Activated CD4-positive, alpha-beta T cell treated with anti-CD3 and anti-CD28 coated beads for 24 hours (primary cell): Measurements from ENCODE around the gene LGALS9.

Experiments
- DNase-seq, 2 donors: peaks; one replicate each; pipeline ENCODE4 v3.0.0-alpha.2; 2020; ENCODE audit warnings: low read depth in 2 of 2

LGALS9 gene

DNA sequence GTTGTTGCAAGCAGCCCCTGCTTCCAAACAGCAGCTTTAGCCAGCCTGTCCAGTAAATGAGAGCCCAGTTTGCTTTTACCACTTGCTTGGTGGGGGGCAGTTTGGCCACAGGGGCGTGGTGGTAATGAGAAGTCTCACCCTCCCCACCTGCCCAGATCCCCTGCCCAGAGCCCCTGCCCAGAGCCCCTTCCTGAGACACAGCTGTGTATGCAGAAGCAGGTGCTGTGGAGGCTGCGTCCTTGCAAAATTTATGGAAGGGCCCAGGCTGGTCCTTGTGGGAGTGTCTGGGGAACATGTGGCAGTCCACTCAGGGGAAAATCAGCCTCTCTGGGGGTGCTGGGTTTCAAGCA is 27.6 kb upstream of the LGALS9 start:
- DNase-seq, result no peak

DNA sequence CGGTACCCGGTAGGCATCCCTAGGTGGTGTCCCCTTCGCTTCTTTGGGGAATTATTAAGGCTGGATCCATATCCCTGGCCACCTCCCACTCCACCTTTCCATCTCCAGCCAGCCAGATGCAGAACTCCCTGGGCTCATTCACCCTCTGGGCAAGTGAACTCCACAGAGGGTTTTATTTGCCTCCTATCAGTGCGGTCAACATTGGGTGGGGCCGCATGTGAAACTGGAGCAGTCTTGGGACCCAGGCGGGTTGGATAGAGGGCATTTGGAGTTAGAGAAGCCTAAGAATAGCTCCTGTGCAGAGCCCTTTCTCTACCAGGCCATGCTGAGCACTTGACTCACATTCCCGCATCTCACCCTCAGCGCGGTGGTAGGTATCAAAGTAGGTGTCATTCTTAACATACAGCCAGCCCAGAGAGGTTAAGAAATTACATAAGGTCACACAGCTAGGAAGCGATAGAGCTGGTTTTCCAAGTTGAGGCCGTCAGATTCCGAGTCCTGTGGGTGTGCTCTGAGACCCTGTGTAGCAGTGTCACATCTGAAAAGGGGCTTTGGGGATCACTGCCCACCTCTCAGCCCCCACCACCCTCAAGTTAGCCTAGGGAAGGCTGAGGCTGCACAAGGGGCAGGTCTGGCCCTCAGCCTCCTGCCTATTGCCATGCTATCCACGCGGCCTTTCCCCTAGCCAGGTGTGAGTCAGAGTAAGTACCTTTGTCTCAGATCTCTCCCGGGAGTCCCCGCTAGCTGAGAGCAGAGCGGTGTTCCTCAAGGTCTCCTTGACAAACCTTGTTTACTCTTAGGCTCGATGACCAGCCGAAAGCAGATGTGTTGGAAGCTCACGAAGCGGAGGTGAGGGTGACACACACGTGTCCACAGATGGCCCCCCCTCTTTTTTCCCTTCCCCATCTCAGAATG is 26.9 kb upstream of the LGALS9 start:
- no peak for DNase-seq

DNA sequence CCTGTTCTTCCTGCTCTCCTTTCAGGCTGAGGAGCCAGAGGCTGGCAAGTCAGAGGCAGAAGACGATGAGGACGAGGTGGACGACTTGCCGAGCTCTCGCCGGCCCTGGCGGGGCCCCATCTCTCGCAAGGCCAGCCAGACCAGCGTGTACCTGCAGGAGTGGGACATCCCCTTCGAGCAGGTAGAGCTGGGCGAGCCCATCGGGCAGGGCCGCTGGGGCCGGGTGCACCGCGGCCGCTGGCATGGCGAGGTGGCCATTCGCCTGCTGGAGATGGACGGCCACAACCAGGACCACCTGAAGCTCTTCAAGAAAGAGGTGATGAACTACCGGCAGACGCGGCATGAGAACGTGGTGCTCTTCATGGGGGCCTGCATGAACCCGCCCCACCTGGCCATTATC is 25.6 kb upstream of the LGALS9 start:
- no peak for DNase-seq

- DNase-seq, result no peak
Measured at GRCh38 chr17:27607521-27608091, 23.4 kb upstream of the LGALS9 start.

- DNase-seq, result no peak
Measured at GRCh38 chr17:27608328-27609230, 22.4 kb upstream of the LGALS9 start.

- no peak for DNase-seq
Measured at GRCh38 chr17:27609611-27610303, 21.2 kb upstream of the LGALS9 start.

DNA sequence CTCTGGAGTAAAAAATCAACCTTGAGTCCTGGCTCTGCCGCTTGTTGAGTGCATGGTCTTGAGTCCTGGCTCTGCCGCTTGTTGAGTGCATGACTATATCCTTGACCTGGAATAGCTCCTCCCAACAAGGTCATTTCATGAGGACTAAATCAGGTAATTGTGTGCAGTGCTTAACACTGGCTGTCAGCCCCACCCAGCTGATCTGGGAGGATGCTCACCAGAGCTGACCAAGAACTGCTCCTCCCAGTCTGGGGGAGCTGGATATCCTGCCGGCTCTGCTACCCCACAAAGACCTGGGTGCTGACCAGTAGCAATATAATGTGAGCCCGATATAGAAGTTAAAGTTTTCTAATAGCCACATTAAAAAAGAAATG is 20.7 kb upstream of the LGALS9 start:
- no peak for DNase-seq

DNA sequence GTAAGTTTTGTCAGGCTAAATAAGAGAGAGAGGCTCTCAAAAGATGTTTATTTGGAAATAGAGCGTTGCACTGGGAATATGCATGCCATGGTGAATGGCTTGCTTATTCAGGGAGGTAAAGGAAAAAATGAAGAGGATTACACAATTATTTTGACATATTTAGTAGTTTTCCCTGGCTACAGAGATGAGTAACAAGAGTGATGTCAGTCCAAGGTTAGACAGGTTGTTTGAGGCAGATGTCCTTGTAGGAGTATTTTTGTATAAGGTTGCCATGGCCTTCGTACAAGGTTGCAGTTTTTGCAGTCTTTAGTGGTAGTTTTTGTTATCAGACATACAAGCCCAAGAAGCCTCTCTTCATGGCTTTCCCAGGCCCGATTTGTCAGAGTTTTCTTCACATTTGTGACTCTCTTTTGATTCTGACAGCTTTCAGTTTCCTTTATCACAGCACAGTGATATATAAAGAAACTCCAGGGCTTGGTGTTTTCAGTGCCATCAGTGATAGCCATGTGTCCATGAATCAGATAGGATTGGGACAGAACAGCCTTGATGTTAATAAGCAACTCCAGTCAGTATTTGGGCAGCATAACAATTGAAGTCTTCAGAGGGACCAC is 18.7 kb upstream of the LGALS9 start:
- no peak for DNase-seq

- no peak for DNase-seq
Measured at GRCh38 chr17:27613433-27613832, 17.6 kb upstream of the LGALS9 start.

DNA sequence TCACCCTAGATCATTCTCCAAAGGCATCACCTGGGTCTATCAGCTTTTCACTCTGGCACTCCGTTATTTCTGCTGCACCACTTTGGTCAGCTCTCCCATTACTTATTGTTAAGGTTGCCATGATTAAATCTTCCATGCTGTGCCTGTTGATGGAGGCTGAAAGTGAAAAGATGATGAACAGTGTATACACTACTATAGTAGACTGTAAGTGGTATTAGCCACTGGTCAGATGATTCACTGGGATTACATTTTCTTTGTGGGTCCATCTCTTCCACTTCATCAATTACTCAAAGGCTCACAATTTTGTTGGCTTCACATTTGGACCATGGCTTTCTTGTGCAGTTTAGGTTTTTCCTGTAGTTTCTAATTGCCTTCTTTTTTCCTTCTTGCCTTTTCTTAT is 15.9 kb upstream of the LGALS9 start:
- DNase-seq, result no peak

DNA sequence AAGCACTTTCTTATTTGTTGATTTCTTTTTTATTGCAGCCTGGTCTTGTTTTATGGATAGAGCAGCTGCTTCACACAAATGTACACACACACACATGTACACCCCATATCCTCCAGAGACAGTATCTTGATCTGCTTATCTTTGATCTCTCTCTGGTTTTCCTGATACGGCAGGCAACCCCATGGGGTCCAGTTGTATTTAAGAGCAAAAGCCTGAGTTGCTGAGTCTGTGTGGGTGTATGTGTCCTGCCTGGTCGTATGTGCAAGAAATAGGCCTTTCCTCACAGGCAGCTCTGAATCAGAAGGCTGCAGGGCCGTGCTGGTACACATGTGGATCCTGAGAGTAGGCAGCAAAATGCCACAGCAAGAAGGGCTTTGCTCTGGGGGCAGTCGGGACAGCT is 14.6 kb upstream of the LGALS9 start:
- no peak for DNase-seq

GRCh38 chr17:27618417-27618816 is 12.6 kb upstream of the LGALS9 start:
- DNase-seq, result no peak

- DNase-seq, result no peak
Measured at GRCh38 chr17:27620721-27621120, 10.3 kb upstream of the LGALS9 start.

- DNase-seq, result no peak
Measured at GRCh38 chr17:27621536-27621935, 9.5 kb upstream of the LGALS9 start.

GRCh38 chr17:27621942-27622559 is 8.9 kb upstream of the LGALS9 start:
- no peak for DNase-seq

- DNase-seq, result no peak
Measured at GRCh38 chr17:27622986-27623385, 8.0 kb upstream of the LGALS9 start.

DNA sequence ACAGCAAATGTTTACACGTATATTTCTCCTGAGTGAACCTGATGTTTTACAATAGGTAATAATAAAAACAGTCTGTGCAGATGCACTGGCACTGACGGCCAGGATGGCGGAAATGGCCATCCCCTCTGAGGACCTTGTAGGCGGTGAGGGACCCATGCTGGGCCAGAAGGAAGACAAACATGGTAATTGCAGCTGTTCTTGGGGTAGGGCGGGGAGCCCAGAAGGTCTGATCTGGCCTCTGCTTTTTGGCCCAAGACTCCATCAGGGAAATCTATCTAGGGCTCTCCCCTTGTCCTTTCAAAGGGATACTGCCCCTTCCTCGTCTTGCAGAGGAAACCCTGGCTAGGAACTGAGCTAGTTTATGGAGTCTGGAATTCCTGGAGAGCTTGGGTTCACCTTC is 7.4 kb upstream of the LGALS9 start:
- no peak for DNase-seq

DNA sequence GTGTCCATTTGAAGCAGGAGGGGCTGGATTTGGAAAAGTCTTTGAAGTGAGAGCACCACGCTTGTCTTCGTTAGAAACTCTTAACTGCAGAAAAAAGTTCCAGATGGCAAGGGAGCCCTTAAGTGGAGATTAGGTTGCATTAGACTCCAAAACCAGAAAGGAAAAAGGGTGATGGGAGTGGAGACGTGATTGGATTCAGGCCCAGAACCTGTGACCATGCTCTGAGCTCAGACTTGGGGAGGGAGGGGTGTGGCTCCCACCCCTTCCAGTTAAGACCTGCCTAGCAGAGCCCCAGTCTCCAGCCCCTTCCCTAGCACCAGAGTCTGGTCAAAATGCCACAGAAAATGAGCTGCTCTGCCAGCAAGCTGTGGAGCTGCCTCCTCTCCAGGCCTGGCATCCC is 6.4 kb upstream of the LGALS9 start:
- DNase-seq, result no peak

DNA sequence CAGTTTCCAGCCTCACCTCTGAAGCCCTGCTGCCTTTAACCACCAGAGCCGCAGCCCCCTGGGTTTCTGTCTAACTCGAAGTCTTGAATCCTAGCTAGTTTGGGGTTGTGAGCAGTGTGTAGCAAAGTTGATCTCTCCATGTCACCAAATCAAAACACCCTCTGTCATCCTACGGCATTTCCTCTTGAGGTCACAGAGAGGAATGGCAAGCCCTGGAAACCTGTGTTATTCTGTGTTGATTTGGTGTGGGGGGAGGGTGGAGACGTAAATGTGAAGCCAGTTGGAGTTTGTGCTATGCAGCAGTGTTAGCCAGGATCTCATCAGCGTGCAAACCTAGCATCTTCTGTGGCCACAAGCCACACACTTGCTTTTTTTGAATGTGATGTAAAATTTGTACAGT is 5.1 kb upstream of the LGALS9 start:
- DNase-seq, result no peak

- DNase-seq, result no peak
Measured at GRCh38 chr17:27627514-27627913, 3.5 kb upstream of the LGALS9 start.

- DNase-seq, result no peak
Measured at GRCh38 chr17:27628376-27628775, 2.6 kb upstream of the LGALS9 start.
